NB4 (cell line): ENCODE measurements around the gene DOK1.

Source experiments
- CTCF ChIP-seq: IDR thresholded peaks from one replicate; pipeline ENCODE4 v1.5.1; 2012; ENCODE audit warnings: low read depth, low read length
- POLR2A ChIP-seq: IDR thresholded peaks from 2 replicates; pipeline ENCODE4 v1.6.1; 2011; ENCODE audit warnings: mild to moderate bottlenecking; ENCODE audit not compliant: insufficient read length; ENCODE audit errors: extremely low read depth

- no peak for TF ChIP-seq CTCF
- no peak for TF ChIP-seq POLR2A
Observed at GRCh38 chr2:74528600-74529356, 25.7 kb upstream of the DOK1 start.
